HuH-7 (cell line): ENCODE data around the gene BICDL2.

Source experiments
- DNase-seq: peaks from one replicate; pipeline ENCODE4 v3.0.0; 2011; ENCODE audit warnings: low spot score

BICDL2 gene

GRCh38 chr16:3023669-3024478, 12.9 kb downstream of the BICDL2 start, which contains the start of the genes HCFC1R1 and THOC6:
Gene HCFC1R1 (minus strand): TSS chr16:3023942. CDS start chr16:3023941, 1 bp downstream.
Gene THOC6 (plus strand): TSS chr16:3024035. CDS start chr16:3024327, 292 bp downstream.
- DNase-seq, result peak; percentile 91

- DNase-seq, result no peak
Measured at GRCh38 chr16:3023415-3023668, 13.4 kb downstream of the BICDL2 start.

GRCh38 chr16:3022684-3023414, 13.9 kb downstream of the BICDL2 start:
- DNase-seq, result no peak

GRCh38 chr16:3022208-3022683, 14.5 kb downstream of the BICDL2 start:
- DNase-seq, result no peak

- DNase-seq, result peak; percentile 76
Measured at GRCh38 chr16:3021449-3022207, 15.1 kb downstream of the BICDL2 start.

- peak; percentile 69 for DNase-seq
Measured at GRCh38 chr16:3020604-3021448, 15.9 kb downstream of the BICDL2 start.

- peak; percentile 74 for DNase-seq
Measured at GRCh38 chr16:3020247-3020603, 16.5 kb downstream of the BICDL2 start, which contains the start of gene TNFRSF12A. Gene TNFRSF12A (plus strand): TSS chr16:3020368. CDS start chr16:3020398, 30 bp downstream.

- no peak for DNase-seq
Measured at GRCh38 chr16:3019594-3020246, 17.0 kb downstream of the BICDL2 start.

GRCh38 chr16:3017794-3018506, 18.8 kb downstream of the BICDL2 start, which contains the start of gene CLDN6:
Gene CLDN6 (minus strand): TSS chr16:3018183. CDS start chr16:3016021, 2,162 bp downstream.
- peak; percentile 68 for DNase-seq

GRCh38 chr16:3017344-3017743, 19.4 kb downstream of the BICDL2 start:
- no peak for DNase-seq

- DNase-seq, result no peak
Measured at GRCh38 chr16:3015865-3016521, 20.8 kb downstream of the BICDL2 start.

GRCh38 chr16:3014971-3015370, 21.8 kb downstream of the BICDL2 start:
- no peak for DNase-seq

- DNase-seq, result no peak
Measured at GRCh38 chr16:3013998-3014690, 22.6 kb downstream of the BICDL2 start.

- no peak for DNase-seq
Measured at GRCh38 chr16:3013491-3013951, 23.2 kb downstream of the BICDL2 start.

GRCh38 chr16:3012828-3013420, 23.8 kb downstream of the BICDL2 start, which contains the start of gene CLDN9:
Gene CLDN9 (plus strand): TSS chr16:3012923. CDS start chr16:3013363, 440 bp downstream.
- DNase-seq, result no peak

- no peak for DNase-seq
Measured at GRCh38 chr16:3012246-3012645, 24.5 kb downstream of the BICDL2 start.

- DNase-seq, result no peak
Measured at GRCh38 chr16:3010510-3010909, 26.2 kb downstream of the BICDL2 start.
